ENCODE data around the gene GPX2. TPM values are rescaled to one million over a fixed set of nuclear protein-coding genes. Genes with fewer than 3 reads are reported as not detected.

The GPX2 gene
- total RNA-seq, 1 experiment from 2014 or later, result not detected

DNA sequence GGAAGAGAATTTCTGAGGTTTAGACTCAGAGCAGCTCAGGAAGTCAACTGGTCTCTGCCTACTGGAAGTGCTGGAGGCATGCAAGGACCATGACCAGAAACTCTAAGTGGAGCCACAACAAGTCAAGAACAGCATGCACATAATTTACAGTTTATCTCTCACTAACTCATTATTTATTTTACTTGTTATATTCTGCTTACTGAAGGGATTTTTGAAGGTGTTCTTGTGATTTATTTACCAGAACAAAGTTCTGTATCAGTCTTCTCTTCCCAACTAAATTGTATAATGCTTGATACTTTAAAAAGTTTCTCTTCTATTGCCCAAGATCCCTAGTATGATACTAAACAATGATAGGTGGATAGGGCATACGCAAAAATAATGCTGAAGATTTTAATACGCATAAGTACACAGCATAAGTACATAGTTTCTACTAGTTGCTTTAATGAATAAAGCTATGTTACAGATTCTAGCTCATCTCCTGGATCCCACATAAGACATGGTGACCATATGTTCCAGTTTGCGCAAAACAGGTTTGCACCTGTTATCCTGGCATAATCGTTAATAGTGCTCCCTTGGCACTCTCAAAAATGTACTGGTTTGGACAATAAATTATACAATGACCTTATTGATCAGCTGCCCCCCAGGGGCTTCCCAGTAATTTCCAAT, 51.2 kb downstream of the GPX2 start:
- ChIA-PET CTCF (interaction anchor here (0.5 to 5.9 kb wide), 70 partner anchors 9 to 559 kb away, joined by 3 to 235 read pairs (median 5); partner anchors contain the start of genes HSPA2, PLEKHG3 and SPTB), POLR2A (interaction anchor here (0.9 to 1.7 kb wide), 10 partner anchors 8 to 211 kb away, joined by 3 to 7 read pairs (median 3); partner anchors contain the start of genes CHURC1, FNTB and PLEKHG3)
- no peaks in the 10 kb centered on the region for H3K36me3 Mint-ChIP-seq (ENCODE audit: insufficient read depth, unreplicated experiment)
- no peak overlapping the region for H3K27ac Mint-ChIP-seq (ENCODE audit: low read depth, unreplicated experiment)
- DNase-seq (ENCODE audit: unreplicated experiment), result no peak
- no peak overlapping the region for H3K4me3 Mint-ChIP-seq (ENCODE audit: unreplicated experiment)
- no TSS peak for BruUV-seq (replicated peaks)
- intact Hi-C loops (cut with micrococcal nuclease), result loop anchor here (5.0 to 10.0 kb wide), 5 partner anchors 69 to 549 kb away; no protein-coding TSS in a partner anchor
- peaks cover 25% of the 10 kb centered on the region for H3K27me3 Mint-ChIP-seq (ENCODE audit: insufficient read depth, unreplicated experiment)
- no peaks in the 10 kb centered on the region for H3K9me3 Mint-ChIP-seq (ENCODE audit: unreplicated experiment)
- H3K4me1 Mint-ChIP-seq (ENCODE audit: insufficient read depth, unreplicated experiment), result no peaks in the 10 kb centered on the region
- TF ChIP-seq CTCF (IDR thresholded peaks at IDR 0.05; ENCODE audit: unreplicated experiment), result no peak

GRCh38 chr14:64889352-64889751, 53.2 kb downstream of the GPX2 start:
- BruUV-seq (replicated peaks), result no TSS peak
- intact Hi-C loops (cut with micrococcal nuclease), result no loop called here
- Mint-ChIP-seq H3K36me3 (ENCODE audit: insufficient read depth, unreplicated experiment) (no peaks in the 10 kb centered on the region), H3K4me3 (ENCODE audit: unreplicated experiment) (no peak overlapping the region), H3K9me3 (ENCODE audit: unreplicated experiment) (no peaks in the 10 kb centered on the region), H3K27ac (ENCODE audit: low read depth, unreplicated experiment) (no peak overlapping the region), H3K27me3 (ENCODE audit: insufficient read depth, unreplicated experiment) (peaks cover 41% of the 10 kb centered on the region), H3K4me1 (ENCODE audit: insufficient read depth, unreplicated experiment) (no peaks in the 10 kb centered on the region)
- DNase-seq (ENCODE audit: unreplicated experiment), result no peak
- ChIA-PET POLR2A (interaction anchor here (0.6 kb wide), 1 partner anchor 160 kb away, joined by 3 read pairs; no protein-coding TSS in a partner anchor), CTCF (interaction anchor here (0.5 to 5.9 kb wide), 6 partner anchors 17 to 259 kb away, joined by 3 to 235 read pairs (median 6); no protein-coding TSS in a partner anchor)
- TF ChIP-seq CTCF (IDR thresholded peaks at IDR 0.05; ENCODE audit: unreplicated experiment), result no peak

Other genes starting within 250 kb of the GPX2 start
- gene PLEKHG3, start 238.3 kb downstream of the GPX2 start, total RNA-seq (2022), result 52.9 and 72.8 TPM in 2 replicates
- 1.3 and 2.1 TPM in 2 replicates for gene SPTB, start 62.8 kb downstream of the GPX2 start, total RNA-seq (2022)
- gene CHURC1, start 28.3 kb downstream of the GPX2 start, total RNA-seq (2022), result 72.5 and 89.2 TPM in 2 replicates
- gene RAB15, start 29.6 kb upstream of the GPX2 start, total RNA-seq (2022), result 0.28 and 0.66 TPM in 2 replicates
- gene FNTB, start 44.1 kb upstream of the GPX2 start, total RNA-seq (2022), result 12.2 and 13.1 TPM in 2 replicates
- 116 and 125 TPM in 2 replicates for gene MAX, start 159.8 kb upstream of the GPX2 start, total RNA-seq (2022)